DMS 273 (cell line): ENCODE measurements around the gene TPTE2.
"Not testable (repeated sequence)": the region's sequence is repeated elsewhere in the genome, so short reads cannot be mapped to it uniquely, and the experiment has no call there.

ENCODE experiments used
- DNase-seq: peaks from one replicate; lab custom pipeline; 2025; ENCODE audit not compliant: unreplicated experiment; lab: John Stamatoyannopoulos, UW

TPTE2 gene

GRCh38 chr13:19561127-19561582 lies at the start of gene TPTE2:
TPTE2 (minus strand) TSS chr13:19561532; CDS start chr13:19503234, 58,298 bp downstream.
- DNase-seq = not testable (repeated sequence)

- no peak for DNase-seq
Observed at GRCh38 chr13:19607523-19608078, 46.3 kb upstream of the TPTE2 start.

- DNase-seq = no peak
Observed at GRCh38 chr13:19606737-19607136, 45.4 kb upstream of the TPTE2 start.

GRCh38 chr13:19606152-19606551 lies 44.8 kb upstream of the TPTE2 start:
- no peak for DNase-seq

GRCh38 chr13:19605161-19605955 lies 44.0 kb upstream of the TPTE2 start:
- DNase-seq = no peak

GRCh38 chr13:19604306-19604705 lies 43.0 kb upstream of the TPTE2 start:
- no peak for DNase-seq

GRCh38 chr13:19601749-19602725 lies 40.7 kb upstream of the TPTE2 start:
- peak; percentile 77 for DNase-seq

GRCh38 chr13:19597523-19597922 lies 36.2 kb upstream of the TPTE2 start:
- DNase-seq = no peak

- DNase-seq = no peak
Observed at GRCh38 chr13:19596960-19597361, 35.6 kb upstream of the TPTE2 start.

- no peak for DNase-seq
Observed at GRCh38 chr13:19596086-19596485, 34.8 kb upstream of the TPTE2 start.

- DNase-seq = no peak
Observed at GRCh38 chr13:19592657-19593180, 31.4 kb upstream of the TPTE2 start.

- DNase-seq = no peak
Observed at GRCh38 chr13:19591864-19592263, 30.5 kb upstream of the TPTE2 start.

GRCh38 chr13:19590423-19590822 lies 29.1 kb upstream of the TPTE2 start:
- DNase-seq = no peak

GRCh38 chr13:19589312-19589711 lies 28.0 kb upstream of the TPTE2 start:
- DNase-seq = no peak

GRCh38 chr13:19587635-19588300 lies 26.4 kb upstream of the TPTE2 start:
- peak; percentile 69 for DNase-seq

GRCh38 chr13:19586904-19587634 lies 25.7 kb upstream of the TPTE2 start:
- peak; percentile 69 for DNase-seq

GRCh38 chr13:19581675-19582074 lies 20.3 kb upstream of the TPTE2 start:
- DNase-seq = no peak

- no peak for DNase-seq
Observed at GRCh38 chr13:19575230-19575629, 13.9 kb upstream of the TPTE2 start.

- no peak for DNase-seq
Observed at GRCh38 chr13:19573120-19573716, 11.9 kb upstream of the TPTE2 start.

- DNase-seq = no peak
Observed at GRCh38 chr13:19572280-19572679, 10.9 kb upstream of the TPTE2 start.
